Gastroesophageal sphincter (tissue), 3 donors: ENCODE data around the gene CDR2L.

Experiments
- EP300 ChIP-seq: sonication (generic); formaldehyde crosslinking; IDR thresholded peaks from one replicate; pipeline ENCODE4 v1.6.1; 2017; ENCODE audit warnings: antibody characterized with exemption, mild to moderate bottlenecking
- POLR2A ChIP-seq, 2 donors: fragments of 450-650 bp; IDR thresholded peaks; one replicate each; pipeline ENCODE4 v1.6.1; 2017; ENCODE audit warnings: antibody characterized with exemption in 2 of 2, mild to moderate bottlenecking in 2 of 2, moderate library complexity in 1 of 2
- POLR2AphosphoS5 ChIP-seq: sonication (generic); formaldehyde crosslinking; IDR thresholded peaks from one replicate; pipeline ENCODE4 v1.6.1; 2017; ENCODE audit warnings: antibody characterized with exemption
- TF ChIP-seq, protein P1 (sequence below), 4 experiments: fragments of 200-600 bp in 2 of 4; fragments of 450-650 bp in 2 of 4; sonication (generic) in 1 of 4; IDR thresholded peaks; one replicate each; pipeline ENCODE4 v1.5.1; 2017 to 2019; ENCODE audit warnings: antibody characterized with exemption in 4 of 4, mild to moderate bottlenecking in 2 of 4, moderate library complexity in 2 of 4

- TF ChIP-seq, protein P1, sequence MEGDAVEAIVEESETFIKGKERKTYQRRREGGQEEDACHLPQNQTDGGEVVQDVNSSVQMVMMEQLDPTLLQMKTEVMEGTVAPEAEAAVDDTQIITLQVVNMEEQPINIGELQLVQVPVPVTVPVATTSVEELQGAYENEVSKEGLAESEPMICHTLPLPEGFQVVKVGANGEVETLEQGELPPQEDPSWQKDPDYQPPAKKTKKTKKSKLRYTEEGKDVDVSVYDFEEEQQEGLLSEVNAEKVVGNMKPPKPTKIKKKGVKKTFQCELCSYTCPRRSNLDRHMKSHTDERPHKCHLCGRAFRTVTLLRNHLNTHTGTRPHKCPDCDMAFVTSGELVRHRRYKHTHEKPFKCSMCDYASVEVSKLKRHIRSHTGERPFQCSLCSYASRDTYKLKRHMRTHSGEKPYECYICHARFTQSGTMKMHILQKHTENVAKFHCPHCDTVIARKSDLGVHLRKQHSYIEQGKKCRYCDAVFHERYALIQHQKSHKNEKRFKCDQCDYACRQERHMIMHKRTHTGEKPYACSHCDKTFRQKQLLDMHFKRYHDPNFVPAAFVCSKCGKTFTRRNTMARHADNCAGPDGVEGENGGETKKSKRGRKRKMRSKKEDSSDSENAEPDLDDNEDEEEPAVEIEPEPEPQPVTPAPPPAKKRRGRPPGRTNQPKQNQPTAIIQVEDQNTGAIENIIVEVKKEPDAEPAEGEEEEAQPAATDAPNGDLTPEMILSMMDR (IDR thresholded peaks at IDR 0.05), result no peak
- TF ChIP-seq POLR2A (IDR thresholded peaks at IDR 0.05), result no peak
- TF ChIP-seq EP300, result no peak
- TF ChIP-seq POLR2AphosphoS5, result no peak
Measured at GRCh38 chr17:74999523-74999922, 12.1 kb downstream of the CDR2L start.
